ENCODE data around the gene RPS6KA6.

GRCh38 chrX:84216881-84217280, 28.9 kb upstream of the RPS6KA6 start:
- TF ChIP-seq CTCF (optimal IDR thresholded peaks at IDR 0.05 in 1 of 3, IDR thresholded peaks at IDR 0.05 in 1 of 3, conservative IDR thresholded peaks at IDR 0.05 in 1 of 3; ENCODE audit: extremely low read depth in 1 of 3, insufficient read depth in 2 of 3, low read length in 3 of 3) (no peak), EZH2 (IDR thresholded peaks at IDR 0.05; ENCODE audit: low read length) (no peak)

Measured in keratinocyte (primary cell).